ENCODE measurements around the gene MYH7.

MYH7 gene

DNA sequence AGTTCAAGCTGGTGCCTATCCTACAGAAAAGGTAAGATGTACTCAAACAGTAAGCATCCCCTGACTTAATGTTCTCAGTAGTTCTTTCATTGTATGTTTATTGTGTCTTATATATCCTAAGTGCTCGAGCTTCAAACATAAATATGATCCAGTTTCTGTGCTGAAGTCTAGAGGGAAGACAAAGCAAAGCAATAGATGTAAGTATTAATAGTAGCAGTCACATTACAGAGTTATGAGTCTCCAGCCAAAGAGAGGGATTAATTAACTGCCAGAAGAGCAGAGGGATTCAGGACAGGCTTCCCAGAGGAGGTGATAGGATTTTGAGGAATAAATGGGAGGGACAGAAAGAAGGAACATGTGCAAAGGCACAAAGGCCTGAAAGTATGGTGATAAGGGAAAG is 35.5 kb upstream of the MYH7 start:
- TF ChIP-seq, protein P1, sequence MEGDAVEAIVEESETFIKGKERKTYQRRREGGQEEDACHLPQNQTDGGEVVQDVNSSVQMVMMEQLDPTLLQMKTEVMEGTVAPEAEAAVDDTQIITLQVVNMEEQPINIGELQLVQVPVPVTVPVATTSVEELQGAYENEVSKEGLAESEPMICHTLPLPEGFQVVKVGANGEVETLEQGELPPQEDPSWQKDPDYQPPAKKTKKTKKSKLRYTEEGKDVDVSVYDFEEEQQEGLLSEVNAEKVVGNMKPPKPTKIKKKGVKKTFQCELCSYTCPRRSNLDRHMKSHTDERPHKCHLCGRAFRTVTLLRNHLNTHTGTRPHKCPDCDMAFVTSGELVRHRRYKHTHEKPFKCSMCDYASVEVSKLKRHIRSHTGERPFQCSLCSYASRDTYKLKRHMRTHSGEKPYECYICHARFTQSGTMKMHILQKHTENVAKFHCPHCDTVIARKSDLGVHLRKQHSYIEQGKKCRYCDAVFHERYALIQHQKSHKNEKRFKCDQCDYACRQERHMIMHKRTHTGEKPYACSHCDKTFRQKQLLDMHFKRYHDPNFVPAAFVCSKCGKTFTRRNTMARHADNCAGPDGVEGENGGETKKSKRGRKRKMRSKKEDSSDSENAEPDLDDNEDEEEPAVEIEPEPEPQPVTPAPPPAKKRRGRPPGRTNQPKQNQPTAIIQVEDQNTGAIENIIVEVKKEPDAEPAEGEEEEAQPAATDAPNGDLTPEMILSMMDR (conservative IDR thresholded peaks at IDR 0.05) = no peak
- H3K27ac ChIP-seq = no peak overlapping the region

DNA sequence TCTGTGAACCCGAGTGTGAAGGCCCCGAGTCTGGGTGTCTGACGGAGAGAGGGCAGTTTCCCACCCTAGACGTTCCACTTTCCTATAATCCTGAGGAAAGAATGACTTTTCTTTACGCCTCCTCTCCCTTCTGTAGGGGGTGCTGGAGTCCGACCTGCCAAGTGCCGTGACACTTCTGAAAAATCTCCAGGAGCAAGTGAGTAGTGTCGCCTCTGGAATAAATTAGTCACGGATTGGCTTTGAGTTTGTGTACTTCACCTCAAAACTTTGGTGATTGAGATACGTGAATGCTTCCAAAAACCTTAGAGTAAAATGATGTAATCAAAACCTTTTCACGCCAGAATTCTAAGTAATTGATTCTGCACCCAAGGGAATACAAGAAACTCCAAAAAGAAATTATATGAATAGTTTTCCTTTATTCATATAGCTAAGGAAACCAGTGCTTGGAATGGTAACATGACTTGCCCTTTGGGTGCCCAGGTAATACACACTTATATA is 34.5 kb upstream of the MYH7 start:
- TF ChIP-seq, protein P1 (conservative IDR thresholded peaks at IDR 0.05) = no peak
- peak overlapping the region; percentile 73 for H3K27ac ChIP-seq

DNA sequence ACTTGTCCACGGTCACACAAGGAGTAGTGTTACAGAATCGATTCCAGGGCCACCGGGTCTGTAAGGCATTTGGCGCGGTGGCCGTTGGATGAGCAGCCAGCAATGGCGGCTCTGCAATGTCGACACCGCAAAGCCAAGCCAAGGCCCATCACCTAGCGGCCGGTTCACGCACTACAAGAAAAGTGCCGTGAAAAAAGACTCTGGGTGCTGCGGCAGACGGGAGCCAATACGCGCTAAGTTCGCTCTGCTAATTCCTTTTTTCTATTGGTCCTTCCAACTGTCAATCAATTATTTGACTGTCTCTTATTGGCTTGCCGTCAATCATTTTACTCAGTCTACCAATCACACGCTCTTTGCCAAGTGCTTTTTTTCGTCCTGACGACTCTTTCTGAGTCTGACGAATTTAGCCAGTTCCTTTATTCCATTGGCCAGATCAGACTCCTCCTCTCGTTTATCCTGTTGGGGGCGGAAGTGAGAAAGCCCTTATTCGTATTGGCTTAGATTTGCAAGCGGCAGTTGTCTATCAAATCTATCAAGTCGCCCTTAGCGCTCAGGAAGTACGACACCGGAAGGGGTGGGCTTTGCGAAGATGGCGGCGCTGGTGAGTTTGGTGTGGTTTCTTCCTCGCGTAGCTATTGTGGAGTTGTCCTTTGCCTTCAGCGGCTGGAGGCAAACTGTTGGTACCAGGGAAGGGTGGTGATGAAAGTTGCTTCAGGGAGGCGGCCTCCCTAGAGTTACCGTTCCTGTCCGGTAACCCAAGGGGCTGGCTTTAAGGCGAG is 33.9 kb upstream of the MYH7 start, which contains the start of gene NGDN:
NGDN (plus strand) TSS at position 577 of the 779 bp plus-strand sequence; CDS start at position 590, 13 bp downstream.
- TF ChIP-seq, protein P1 (conservative IDR thresholded peaks at IDR 0.05) = peak; percentile 85
- H3K27ac ChIP-seq = peak within 1 kb of the TSS; percentile 73

DNA sequence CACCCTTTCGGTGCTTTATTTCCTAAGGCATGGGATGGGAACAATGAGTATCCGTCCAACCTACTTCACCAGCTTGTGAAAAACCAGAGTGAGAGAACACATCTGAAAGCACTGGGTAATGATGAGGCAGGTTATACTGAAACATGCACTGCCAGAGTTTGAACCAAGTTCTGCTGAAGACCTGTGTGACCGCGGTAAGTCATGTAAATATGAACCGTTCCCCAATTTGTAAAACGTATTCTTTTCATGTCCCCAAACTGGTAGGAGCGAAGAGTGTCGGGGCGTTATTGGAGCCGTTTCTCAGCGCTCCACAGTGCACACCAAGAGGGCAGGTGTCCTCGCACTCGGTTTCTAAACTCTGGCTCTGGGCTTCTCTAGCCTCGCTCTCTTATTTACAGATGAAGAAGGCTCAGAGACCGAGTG is 33.3 kb upstream of the MYH7 start:
- TF ChIP-seq, protein P1 (conservative IDR thresholded peaks at IDR 0.05) = no peak
- peak overlapping the region; percentile 73 for H3K27ac ChIP-seq

DNA sequence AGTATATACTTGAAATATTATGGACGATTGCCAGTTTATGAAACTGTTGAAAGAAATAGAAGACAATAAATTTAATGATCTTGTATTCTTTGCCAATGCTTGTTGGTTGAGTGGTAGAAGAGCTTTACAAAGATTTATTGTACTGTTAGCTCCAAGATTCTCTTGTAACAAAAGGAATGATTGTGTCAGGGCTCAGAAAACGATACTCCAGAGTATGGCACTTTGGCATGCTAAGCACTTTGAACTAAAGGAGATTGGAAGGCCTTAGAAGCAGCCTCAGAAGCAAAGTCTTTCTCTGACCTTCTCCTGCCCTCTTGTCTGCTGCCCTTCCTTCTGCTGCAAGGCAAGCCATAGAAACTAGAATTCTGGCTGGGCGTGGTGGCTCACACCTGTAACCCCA is 29.8 kb upstream of the MYH7 start:
- TF ChIP-seq, protein P1 (conservative IDR thresholded peaks at IDR 0.05) = no peak
- no peak overlapping the region for H3K27ac ChIP-seq

DNA sequence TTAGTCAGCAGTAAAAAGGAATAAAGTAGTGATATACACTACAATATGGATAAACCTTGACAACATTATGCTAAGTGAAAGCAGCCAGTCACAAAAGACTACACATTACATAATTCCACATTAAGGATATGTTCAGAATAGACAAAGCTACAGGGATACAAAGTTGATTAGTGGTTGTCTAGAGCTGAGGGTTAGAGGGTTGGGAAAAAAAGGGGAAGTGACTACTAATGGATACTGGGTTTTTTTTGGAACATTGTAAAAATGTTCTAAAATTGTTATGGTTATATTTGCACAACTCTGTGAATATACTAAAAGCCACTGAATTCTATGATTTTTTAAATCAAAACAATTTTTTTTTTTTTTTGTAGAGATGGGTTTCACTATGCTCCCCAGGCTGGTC is 29.2 kb upstream of the MYH7 start:
- TF ChIP-seq, protein P1 (conservative IDR thresholded peaks at IDR 0.05) = no peak
- no peak overlapping the region for H3K27ac ChIP-seq

DNA sequence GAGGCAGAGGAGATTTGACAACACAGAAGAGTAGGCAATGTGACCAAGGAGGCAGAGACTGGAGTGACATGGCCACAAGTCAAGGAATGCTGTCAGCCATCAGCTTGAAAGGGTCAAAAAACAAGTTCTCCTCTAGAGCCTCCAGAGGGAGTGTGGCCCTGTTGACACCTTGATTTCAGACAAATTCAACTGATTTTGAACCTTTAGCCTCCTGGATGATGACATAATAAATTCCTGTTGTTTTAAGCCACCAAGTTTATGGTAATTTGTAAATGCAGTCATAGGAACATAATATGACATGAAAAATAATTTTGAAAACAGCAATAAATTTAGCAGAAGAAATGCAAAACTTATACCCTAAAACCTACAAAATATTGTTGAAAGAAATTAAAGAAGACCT is 25.5 kb upstream of the MYH7 start:
- TF ChIP-seq, protein P1 (conservative IDR thresholded peaks at IDR 0.05) = no peak
- H3K27ac ChIP-seq = no peak overlapping the region
